NT2/D1 (cell line): ENCODE data around the gene PHF2.

ENCODE experiments used
- SUZ12 ChIP-seq: IDR thresholded peaks from 2 replicates; pipeline ENCODE4 v1.6.1; 2011; ENCODE audit not compliant: insufficient read length, insufficient read depth; ENCODE audit errors: extremely low read depth
- ZNF274 ChIP-seq: IDR thresholded peaks from 2 replicates; pipeline ENCODE4 v1.6.1; 2011; ENCODE audit warnings: mild to moderate bottlenecking, low read depth, low read length

- TF ChIP-seq SUZ12 (no peak), ZNF274 (no peak)
These were observed 148.5 kb downstream of the PHF2 start for GRCh38 chr9:93724852-93725251.
